ENCODE measurements around the gene MYLK3.

The MYLK3 gene

GRCh38 chr16:46757339-46758050 is 9.4 kb upstream of the MYLK3 start:
- H3K27ac ChIP-seq = no peak overlapping the region
- TF ChIP-seq CTCF (conservative IDR thresholded peaks at IDR 0.05) = no peak

GRCh38 chr16:46756772-46757171 is 8.6 kb upstream of the MYLK3 start:
- TF ChIP-seq CTCF (conservative IDR thresholded peaks at IDR 0.05) = no peak
- no peak overlapping the region for H3K27ac ChIP-seq

GRCh38 chr16:46753015-46753414 is 4.9 kb upstream of the MYLK3 start:
- H3K27ac ChIP-seq = no peak overlapping the region
- no peak for TF ChIP-seq CTCF (conservative IDR thresholded peaks at IDR 0.05)

- TF ChIP-seq CTCF (conservative IDR thresholded peaks at IDR 0.05) = no peak
Measured at GRCh38 chr16:46751381-46751780, 3.2 kb upstream of the MYLK3 start.

GRCh38 chr16:46748775-46749705 is 896 bp upstream of the MYLK3 start:
- H3K27ac ChIP-seq = no peak overlapping the region
- TF ChIP-seq CTCF (conservative IDR thresholded peaks at IDR 0.05) = no peak

More at GRCh38 chr16:46751381-46751780, 3.2 kb upstream of the MYLK3 start:
- no peak overlapping the region for H3K27ac ChIP-seq

- no peak for TF ChIP-seq CTCF (conservative IDR thresholded peaks at IDR 0.05)
- H3K27ac ChIP-seq = no peak overlapping the region
Measured at GRCh38 chr16:46746821-46747776, 1.0 kb downstream of the MYLK3 start.
